ENCODE measurements around the gene FNTB. TPM values are rescaled to one million over a fixed set of nuclear protein-coding genes. Genes with fewer than 3 reads are reported as not detected.

The FNTB gene
- total and polyA plus RNA-seq, 2 of the 13 experiments (the other 11 are each of a cell fraction or from before 2014, with no cell fraction given): 23.6 to 28.5 TPM

GRCh38 chr14:64986648-64987437 is at the start of gene FNTB (continued):
- no peak for TF ChIP-seq PREB (CRISPR knock-in tag; IDR thresholded peaks at IDR 0.05)
- peak; percentile 39 for TF ChIP-seq CEBPB (IDR thresholded peaks at IDR 0.05; ENCODE audit: borderline replicate concordance, low read depth, low read length)
- TF ChIP-seq ZNF775 (CRISPR knock-in tag; IDR thresholded peaks at IDR 0.05; ENCODE audit: borderline replicate concordance): no peak
- no peak for TF ChIP-seq NFATC3 (CRISPR knock-in tag; IDR thresholded peaks at IDR 0.05)
- TF ChIP-seq PRMT3 (CRISPR knock-in tag; IDR thresholded peaks at IDR 0.05; ENCODE audit: borderline replicate concordance, low read depth): no peak; the same call in 1 of the 2 replicates
- TF ChIP-seq ARID2 (CRISPR knock-in tag; IDR thresholded peaks at IDR 0.05; ENCODE audit: borderline replicate concordance): peak; percentile 59
- TF ChIP-seq CBX1 (IDR thresholded peaks at IDR 0.05; ENCODE audit: low read depth): no peak
- TF ChIP-seq CBFB (CRISPR knock-in tag; IDR thresholded peaks at IDR 0.05): peak; percentile 48
- TF ChIP-seq IKZF5 (CRISPR knock-in tag; IDR thresholded peaks at IDR 0.05): peak; percentile 92
- TF ChIP-seq ZNF766 (CRISPR knock-in tag; IDR thresholded peaks at IDR 0.05; ENCODE audit: borderline replicate concordance): no peak
- no peak for TF ChIP-seq ZSCAN22 (CRISPR knock-in tag; IDR thresholded peaks at IDR 0.05)
- peak; percentile 35; the same call in 1 of the 2 replicates for TF ChIP-seq SP5 (CRISPR knock-in tag; IDR thresholded peaks at IDR 0.05; ENCODE audit: borderline replicate concordance, low read depth)
- peak; percentile 49; the same call in 1 of the 2 replicates for TF ChIP-seq ZNF614 (CRISPR knock-in tag; IDR thresholded peaks at IDR 0.05; ENCODE audit: borderline replicate concordance)
- peak; percentile 67; the same call in 1 of the 2 replicates for TF ChIP-seq SNAPC4 (CRISPR knock-in tag; IDR thresholded peaks at IDR 0.05)
- no peak for TF ChIP-seq CREB3 (CRISPR knock-in tag; IDR thresholded peaks at IDR 0.05)
- TF ChIP-seq SNRNP70 (IDR thresholded peaks at IDR 0.05; ENCODE audit: low read depth, low read length): no peak
- peak; percentile 52 for TF ChIP-seq ATF7-NPFF (CRISPR knock-in tag; IDR thresholded peaks at IDR 0.05; ENCODE audit: low read depth)
- TF ChIP-seq ZNF564 (CRISPR knock-in tag; IDR thresholded peaks at IDR 0.05): no peak; the same call in 1 of the 2 replicates
- TF ChIP-seq MED1 (CRISPR knock-in tag; IDR thresholded peaks at IDR 0.05): no peak; the same call in 1 of the 2 replicates
- TF ChIP-seq ZNF160 (CRISPR knock-in tag; IDR thresholded peaks at IDR 0.05): peak; percentile 61; the same call in 1 of the 2 replicates
